Esophagus (tissue), 2 donors: ENCODE results near the gene GALNT1. TPM values are rescaled to one million over a fixed set of nuclear protein-coding genes. Genes with fewer than 3 reads are reported as not detected.

ENCODE experiments used
- H3K27ac ChIP-seq, 2 donors: one replicate each; pipeline ENCODE4 v1.5.1; 2013; ENCODE audit warnings: low read depth in 2 of 2, mild to moderate bottlenecking in 2 of 2, inconsistent platforms in 1 of 2, low read length in 1 of 2, moderate library complexity in 1 of 2
- H3K27me3 ChIP-seq, 2 donors: one replicate each; pipeline ENCODE4 v1.6.1; 2013; ENCODE audit warnings: low read length in 2 of 2, control low read depth in 1 of 2, mild to moderate bottlenecking in 1 of 2; ENCODE audit not compliant: insufficient read depth in 2 of 2, control insufficient read depth in 1 of 2
- H3K36me3 ChIP-seq, 2 donors: one replicate each; pipeline ENCODE4 v1.6.1; 2013; ENCODE audit warnings: low read length in 1 of 2; ENCODE audit not compliant: control insufficient read depth in 2 of 2, insufficient read depth in 2 of 2
- H3K4me1 ChIP-seq, 2 donors: one replicate each; pipeline ENCODE4 v1.6.1; 2013; ENCODE audit warnings: low read length in 1 of 2; ENCODE audit not compliant: control insufficient read depth in 2 of 2, insufficient read depth in 2 of 2
- H3K4me3 ChIP-seq, 2 donors: one replicate each; pipeline ENCODE4 v1.5.1; 2013; ENCODE audit warnings: low read length in 2 of 2, mild to moderate bottlenecking in 2 of 2, low read depth in 1 of 2, moderate library complexity in 1 of 2
- H3K9me3 ChIP-seq, 2 donors: one replicate each; pipeline ENCODE4 v1.6.1; 2013; ENCODE audit warnings: mild to moderate bottlenecking in 2 of 2, low read depth in 1 of 2, low read length in 1 of 2, moderate library complexity in 1 of 2; ENCODE audit not compliant: control insufficient read depth in 2 of 2, insufficient read depth in 1 of 2
- WGBS, 2 donors: extraction: QIAGEN DNeasy Blood & Tissue Kit; methylation state at CpG; one replicate each; pipeline ENCODE4 v1.1.7; 2013; 5-methylcytosine and 5-hydroxymethylcytosine counted together
- polyA plus RNA-seq, 2 donors: library from polyadenylated mRNA; stranded (reverse); fragments of 200-250 nt; gene quantifications; one replicate each; pipeline ENCODE4 v1.2.3, GENCODE V29; 2013
- donor health status: healthy with polysubstance abuse.
- donor health status: Bipolar disorder and iron deficiency.

Gene GALNT1
- polyA plus RNA-seq, 2 donors, result 37.5 to 37.7 TPM

GRCh38 chr18:35680139-35680551 lies 98.6 kb downstream of the GALNT1 start:
- no peaks in the 10 kb centered on the region for H3K9me3 ChIP-seq
- no peak overlapping the region for H3K4me3 ChIP-seq
- H3K4me1 ChIP-seq, result no peaks in the 10 kb centered on the region
- no peaks in the 10 kb centered on the region for H3K27me3 ChIP-seq
- peaks cover 0 to 4% of the 10 kb centered on the region in 2 donors for H3K36me3 ChIP-seq
- no peak overlapping the region for H3K27ac ChIP-seq

- H3K36me3 ChIP-seq, result no peaks in the 10 kb centered on the region
- WGBS, 2 donors, result 97 to 98% methylated on average over 1 of the region's 1 CpG
- no peak overlapping the region for H3K27ac ChIP-seq
These were observed 100.8 kb downstream of the GALNT1 start for GRCh38 chr18:35682281-35682867.

GRCh38 chr18:35683021-35683420 lies 101.5 kb downstream of the GALNT1 start:
- Histone ChIP-seq H3K27ac (no peak overlapping the region), H3K9me3 (no peaks in the 10 kb centered on the region), H3K4me3 (no peak overlapping the region), H3K27me3 (no peaks in the 10 kb centered on the region), H3K36me3 (no peaks in the 10 kb centered on the region), H3K4me1 (no peaks in the 10 kb centered on the region)
- WGBS, 2 donors, result 92 to 94% methylated on average over 1 of the region's 1 CpG

More at GRCh38 chr18:35682281-35682867, 100.8 kb downstream of the GALNT1 start:
- H3K4me1 ChIP-seq, result no peaks in the 10 kb centered on the region
- no peaks in the 10 kb centered on the region for H3K9me3 ChIP-seq
- H3K27me3 ChIP-seq, result no peaks in the 10 kb centered on the region
- no peak overlapping the region for H3K4me3 ChIP-seq

- no peak overlapping the region for H3K27ac ChIP-seq
- WGBS, 2 donors, result 70 to 84% methylated on average over 1 of the region's 1 CpG
- H3K4me3 ChIP-seq, result no peak overlapping the region
- no peaks in the 10 kb centered on the region for H3K27me3 ChIP-seq
- peaks cover 0 to 3% of the 10 kb centered on the region in 2 donors for H3K36me3 ChIP-seq
- no peaks in the 10 kb centered on the region for H3K4me1 ChIP-seq
- H3K9me3 ChIP-seq, result no peaks in the 10 kb centered on the region
These were observed 107.2 kb downstream of the GALNT1 start for GRCh38 chr18:35688757-35689156.

GRCh38 chr18:35689728-35690127 lies 108.2 kb downstream of the GALNT1 start:
- 95% methylated on average over 5 of the region's 5 CpGs for WGBS, 2 donors
- no peak overlapping the region for H3K27ac ChIP-seq
- H3K4me1 ChIP-seq, result no peaks in the 10 kb centered on the region
- no peak overlapping the region for H3K4me3 ChIP-seq
- no peaks in the 10 kb centered on the region for H3K27me3 ChIP-seq
- H3K36me3 ChIP-seq, result peaks cover 0 to 3% of the 10 kb centered on the region in 2 donors
- H3K9me3 ChIP-seq, result no peaks in the 10 kb centered on the region

GRCh38 chr18:35691625-35692024 lies 110.1 kb downstream of the GALNT1 start:
- 91 to 95% methylated on average over 4 of the region's 4 CpGs for WGBS, 2 donors
- Histone ChIP-seq H3K27me3 (no peaks in the 10 kb centered on the region), H3K4me3 (no peak overlapping the region), H3K9me3 (no peaks in the 10 kb centered on the region), H3K4me1 (no peaks in the 10 kb centered on the region), H3K27ac (no peak overlapping the region), H3K36me3 (peaks cover 0 to 3% of the 10 kb centered on the region in 2 donors)

GRCh38 chr18:35692866-35693265 lies 111.3 kb downstream of the GALNT1 start:
- Histone ChIP-seq H3K27me3 (no peaks in the 10 kb centered on the region), H3K36me3 (peaks cover 0 to 3% of the 10 kb centered on the region in 2 donors), H3K4me3 (no peak overlapping the region), H3K9me3 (no peaks in the 10 kb centered on the region), H3K27ac (no peak overlapping the region), H3K4me1 (no peaks in the 10 kb centered on the region)
- 80 to 81% methylated on average over 3 of the region's 3 CpGs for WGBS, 2 donors

GRCh38 chr18:35693829-35694228 lies 112.3 kb downstream of the GALNT1 start:
- Histone ChIP-seq H3K4me1 (no peaks in the 10 kb centered on the region), H3K27me3 (no peaks in the 10 kb centered on the region), H3K27ac (no peak overlapping the region), H3K4me3 (no peak overlapping the region), H3K36me3 (peaks cover 0 to 3% of the 10 kb centered on the region in 2 donors), H3K9me3 (no peaks in the 10 kb centered on the region)
- 86 to 94% methylated on average over 4 of the region's 4 CpGs for WGBS, 2 donors

- peaks cover 0 to 3% of the 10 kb centered on the region in 2 donors for H3K36me3 ChIP-seq
- 96% methylated on average over 2 of the region's 2 CpGs for WGBS, 2 donors
- H3K4me3 ChIP-seq, result no peak overlapping the region
- H3K27ac ChIP-seq, result no peak overlapping the region
- no peaks in the 10 kb centered on the region for H3K9me3 ChIP-seq
- no peaks in the 10 kb centered on the region for H3K4me1 ChIP-seq
- no peaks in the 10 kb centered on the region for H3K27me3 ChIP-seq
These were observed 113.3 kb downstream of the GALNT1 start for GRCh38 chr18:35694808-35695207.

- no peak overlapping the region for H3K27ac ChIP-seq
- no peaks in the 10 kb centered on the region for H3K4me1 ChIP-seq
- peaks cover 0 to 3% of the 10 kb centered on the region in 2 donors for H3K36me3 ChIP-seq
- H3K27me3 ChIP-seq, result no peaks in the 10 kb centered on the region
- WGBS, 2 donors, result 95 to 97% methylated on average over 1 of the region's 1 CpG
- H3K4me3 ChIP-seq, result no peak overlapping the region
- H3K9me3 ChIP-seq, result no peaks in the 10 kb centered on the region
These were observed 113.8 kb downstream of the GALNT1 start for GRCh38 chr18:35695384-35695783.
